Uterus (tissue), 4 donors: ENCODE data around the gene CLDN14. TPM values are rescaled to one million over a fixed set of nuclear protein-coding genes. Genes with fewer than 3 reads are reported as not detected.
"Not testable (repeated sequence)": the region's sequence is repeated elsewhere in the genome, so short reads cannot be mapped to it uniquely, and the experiment has no call there.

Experiments
- DNase-seq, 2 donors: peaks; one replicate each; pipeline ENCODE4 v3.0.0-alpha.2; 2019 to 2020
- H3K27ac ChIP-seq, 2 donors: fragments of 200-600 bp; sonication (generic); 1 replicate in 1 of 2; 2 replicates in 1 of 2; pipeline ENCODE4 v1.5.1; 2016 to 2018
- H3K27me3 ChIP-seq, 2 donors: fragments of 200-600 bp; sonication (generic); one replicate each; pipeline ENCODE4 v1.5.1; 2018 to 2019; ENCODE audit warnings: control low read depth in 1 of 2
- H3K36me3 ChIP-seq, 2 donors: fragments of 200-600 bp; sonication (generic); one replicate each; pipeline ENCODE4 v1.5.1; 2019; ENCODE audit warnings: control low read depth in 1 of 2
- H3K4me1 ChIP-seq, 2 donors: fragments of 200-600 bp; sonication (generic); one replicate each; pipeline ENCODE4 v1.5.1; 2018 to 2019; ENCODE audit warnings: control low read depth in 1 of 2
- H3K4me3 ChIP-seq, 2 donors: fragments of 200-600 bp; sonication (generic); 1 replicate in 1 of 2; 2 replicates in 1 of 2; pipeline ENCODE4 v1.5.1; 2018 to 2019; ENCODE audit warnings: mild to moderate bottlenecking in 1 of 2
- H3K9me3 ChIP-seq, 2 donors: fragments of 200-600 bp; sonication (generic); one replicate each; pipeline ENCODE4 v1.5.1; 2019; ENCODE audit warnings: control low read depth in 1 of 2
- POLR2A ChIP-seq, 2 donors: fragments of 450-650 bp; IDR thresholded peaks; one replicate each; pipeline ENCODE4 v1.6.1; 2016; ENCODE audit warnings: antibody characterized with exemption in 2 of 2, mild to moderate bottlenecking in 1 of 2, moderate library complexity in 1 of 2
- intact Hi-C: fragments of 100-400 bp; cut with DNase I; formaldehyde crosslinking; loops from one replicate; pipeline ENCODE4 v1.15.1; 2023; ENCODE audit warnings: low total_unique reads
- total RNA-seq, 4 donors: library from RNA; depleted of rRNA in 3 of 4; stranded (reverse); fragments of >200 nt in 3 of 4; gene quantifications; one replicate each; pipeline versions ENCODE4 v1.1.0 to v1.2.4, GENCODE V29; 2014 to 2023
- TF ChIP-seq, protein P1 (sequence below), 4 experiments: fragments of 200-600 bp in 2 of 4; fragments of 450-650 bp in 2 of 4; sonication (generic) in 2 of 4; IDR thresholded peaks; one replicate each; pipeline ENCODE4 v1.5.1; 2016 to 2019; ENCODE audit warnings: antibody characterized with exemption in 4 of 4, mild to moderate bottlenecking in 2 of 4, moderate library complexity in 1 of 4
- donor health status: DM: yes; HTN: yes; CAD: no.

Gene CLDN14
- total RNA-seq, 4 donors from 2014 or later: not detected

DNA sequence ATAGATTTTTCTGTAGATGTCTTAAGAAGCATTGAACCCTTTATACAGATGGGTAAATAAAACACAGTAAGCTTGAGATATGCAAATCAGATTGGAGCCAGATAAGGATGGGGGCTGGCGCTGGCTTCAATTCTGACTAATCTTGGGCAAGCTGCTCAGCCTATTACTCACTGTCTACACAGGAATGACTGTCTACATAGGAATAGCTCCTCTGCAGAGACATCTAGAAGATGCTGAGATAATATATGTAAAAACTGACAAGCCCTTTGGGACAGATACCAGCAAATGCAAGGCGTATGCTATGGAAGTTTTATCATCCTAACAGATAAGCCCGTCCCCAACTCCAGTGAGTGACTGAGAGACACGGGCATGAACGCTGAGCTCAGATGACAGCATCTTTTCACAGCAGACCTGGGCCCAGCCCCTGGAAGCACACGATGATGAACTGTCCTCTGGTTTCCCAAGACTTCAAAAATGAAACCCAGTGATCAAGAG lies 1.7 kb downstream of the CLDN14 start:
- H3K4me3 ChIP-seq: no peak overlapping the region
- TF ChIP-seq POLR2A (IDR thresholded peaks at IDR 0.05): no peak
- TF ChIP-seq, protein P1, sequence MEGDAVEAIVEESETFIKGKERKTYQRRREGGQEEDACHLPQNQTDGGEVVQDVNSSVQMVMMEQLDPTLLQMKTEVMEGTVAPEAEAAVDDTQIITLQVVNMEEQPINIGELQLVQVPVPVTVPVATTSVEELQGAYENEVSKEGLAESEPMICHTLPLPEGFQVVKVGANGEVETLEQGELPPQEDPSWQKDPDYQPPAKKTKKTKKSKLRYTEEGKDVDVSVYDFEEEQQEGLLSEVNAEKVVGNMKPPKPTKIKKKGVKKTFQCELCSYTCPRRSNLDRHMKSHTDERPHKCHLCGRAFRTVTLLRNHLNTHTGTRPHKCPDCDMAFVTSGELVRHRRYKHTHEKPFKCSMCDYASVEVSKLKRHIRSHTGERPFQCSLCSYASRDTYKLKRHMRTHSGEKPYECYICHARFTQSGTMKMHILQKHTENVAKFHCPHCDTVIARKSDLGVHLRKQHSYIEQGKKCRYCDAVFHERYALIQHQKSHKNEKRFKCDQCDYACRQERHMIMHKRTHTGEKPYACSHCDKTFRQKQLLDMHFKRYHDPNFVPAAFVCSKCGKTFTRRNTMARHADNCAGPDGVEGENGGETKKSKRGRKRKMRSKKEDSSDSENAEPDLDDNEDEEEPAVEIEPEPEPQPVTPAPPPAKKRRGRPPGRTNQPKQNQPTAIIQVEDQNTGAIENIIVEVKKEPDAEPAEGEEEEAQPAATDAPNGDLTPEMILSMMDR (IDR thresholded peaks at IDR 0.05): no peak
- H3K27me3 ChIP-seq: no peaks in the 10 kb centered on the region
- H3K27ac ChIP-seq: no peak overlapping the region
- H3K4me1 ChIP-seq: no peaks in the 10 kb centered on the region
- intact Hi-C loops: no loop called here
- H3K36me3 ChIP-seq: no peaks in the 10 kb centered on the region
- H3K9me3 ChIP-seq: no peaks in the 10 kb centered on the region
- DNase-seq: no peak

DNA sequence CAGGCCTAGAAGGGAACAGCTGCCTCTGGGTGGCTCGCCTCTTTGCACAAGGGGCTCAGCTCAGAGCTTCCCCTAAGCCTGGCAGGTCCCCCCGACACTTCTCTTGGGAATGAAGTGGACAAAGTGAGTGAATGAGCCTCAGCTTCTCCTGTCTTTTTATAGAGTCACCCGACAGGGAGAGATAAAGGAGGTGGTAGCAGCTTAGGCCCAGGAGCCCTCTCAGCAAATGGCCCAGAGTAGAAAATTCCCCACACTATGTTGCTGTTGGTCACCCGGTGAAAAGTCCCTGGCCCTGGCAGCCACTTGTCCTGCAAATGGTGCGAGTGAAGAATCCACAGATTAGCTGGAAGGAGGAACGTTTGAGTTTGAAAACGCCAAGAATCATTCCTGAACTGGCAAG lies 2.4 kb downstream of the CLDN14 start:
- no peak for TF ChIP-seq POLR2A (IDR thresholded peaks at IDR 0.05)
- TF ChIP-seq, protein P1 (IDR thresholded peaks at IDR 0.05): no peak
- H3K4me3 ChIP-seq: no peak overlapping the region
- H3K27me3 ChIP-seq: no peaks in the 10 kb centered on the region
- DNase-seq: no peak
- no peak overlapping the region for H3K27ac ChIP-seq
- intact Hi-C loops: no loop called here
- no peaks in the 10 kb centered on the region for H3K36me3 ChIP-seq
- no peaks in the 10 kb centered on the region for H3K4me1 ChIP-seq
- H3K9me3 ChIP-seq: no peaks in the 10 kb centered on the region

DNA sequence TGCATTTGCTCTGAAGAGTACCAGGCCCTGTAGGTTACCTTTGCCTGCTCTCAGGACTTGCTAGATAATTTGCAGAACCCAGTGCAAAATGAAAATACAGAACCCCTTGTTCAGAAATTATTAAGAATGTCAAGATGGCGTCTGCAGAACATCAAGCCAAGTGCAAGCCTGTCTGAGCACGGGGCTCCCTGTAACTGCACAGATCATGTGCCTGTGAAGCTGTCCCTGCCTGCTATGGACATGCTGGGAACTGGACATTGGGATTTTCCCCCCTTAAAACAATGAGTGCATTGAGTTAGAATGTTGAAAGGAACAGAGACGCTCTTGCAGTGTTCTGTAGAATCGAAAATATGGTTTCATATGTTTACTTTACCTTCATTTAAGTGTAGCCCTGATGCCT lies 2.9 kb downstream of the CLDN14 start:
- no peak for TF ChIP-seq POLR2A (IDR thresholded peaks at IDR 0.05)
- TF ChIP-seq, protein P1 (IDR thresholded peaks at IDR 0.05): no peak
- DNase-seq: no peak
- Histone ChIP-seq H3K4me3 (no peak overlapping the region), H3K9me3 (no peaks in the 10 kb centered on the region), H3K4me1 (no peaks in the 10 kb centered on the region), H3K36me3 (no peaks in the 10 kb centered on the region), H3K27ac (no peak overlapping the region), H3K27me3 (no peaks in the 10 kb centered on the region)
- intact Hi-C loops: no loop called here

DNA sequence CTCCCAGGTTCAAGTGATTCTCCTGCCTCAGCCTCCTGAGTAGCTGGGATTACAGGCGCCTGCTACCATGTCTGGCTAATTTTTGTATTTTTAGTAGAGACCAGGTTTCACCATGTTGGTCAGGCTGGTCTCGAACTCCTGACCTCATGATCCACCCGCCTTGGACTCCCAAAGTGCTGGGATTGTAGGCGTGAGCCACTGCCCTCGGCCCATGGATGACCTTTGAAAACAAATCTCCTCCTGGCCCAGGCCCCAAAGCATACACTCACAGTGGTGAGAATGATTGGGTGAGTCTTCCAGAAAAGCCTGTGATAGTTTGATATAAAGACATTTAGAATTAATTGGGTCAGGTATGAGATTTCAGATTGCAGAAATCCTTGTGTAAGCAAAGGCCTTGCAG lies 3.4 kb downstream of the CLDN14 start:
- H3K4me1 ChIP-seq, H3K9me3 ChIP-seq, H3K27ac ChIP-seq, DNase-seq, H3K27me3 ChIP-seq, intact Hi-C loops, H3K36me3 ChIP-seq, H3K4me3 ChIP-seq: not testable (repeated sequence)

DNA sequence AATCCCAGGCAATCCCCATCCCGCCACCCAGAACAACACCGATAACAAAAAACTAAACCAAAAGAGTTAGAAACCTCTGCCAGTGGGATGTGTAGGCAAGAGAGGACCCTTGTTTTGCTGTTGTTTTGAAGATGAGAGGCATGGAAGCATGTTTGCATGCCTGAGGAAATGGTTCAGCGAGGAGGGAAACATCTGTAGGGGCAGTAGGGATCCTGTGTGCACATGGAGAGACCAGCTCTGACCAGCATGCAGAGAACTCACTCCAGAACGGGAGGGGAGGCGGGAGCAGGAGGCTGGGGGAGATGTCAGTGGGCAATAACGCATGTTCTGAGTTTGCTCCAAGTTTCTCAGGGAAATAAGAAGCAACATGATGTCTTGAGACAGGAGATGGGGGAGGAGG lies 5.3 kb downstream of the CLDN14 start:
- no peak overlapping the region for H3K4me3 ChIP-seq
- TF ChIP-seq POLR2A (IDR thresholded peaks at IDR 0.05): no peak
- TF ChIP-seq, protein P1 (IDR thresholded peaks at IDR 0.05): no peak
- no peaks in the 10 kb centered on the region for H3K36me3 ChIP-seq
- no peaks in the 10 kb centered on the region for H3K9me3 ChIP-seq
- H3K27me3 ChIP-seq: no peaks in the 10 kb centered on the region
- intact Hi-C loops: no loop called here
- no peaks in the 10 kb centered on the region for H3K4me1 ChIP-seq
- no peak for DNase-seq
- no peak overlapping the region for H3K27ac ChIP-seq

DNA sequence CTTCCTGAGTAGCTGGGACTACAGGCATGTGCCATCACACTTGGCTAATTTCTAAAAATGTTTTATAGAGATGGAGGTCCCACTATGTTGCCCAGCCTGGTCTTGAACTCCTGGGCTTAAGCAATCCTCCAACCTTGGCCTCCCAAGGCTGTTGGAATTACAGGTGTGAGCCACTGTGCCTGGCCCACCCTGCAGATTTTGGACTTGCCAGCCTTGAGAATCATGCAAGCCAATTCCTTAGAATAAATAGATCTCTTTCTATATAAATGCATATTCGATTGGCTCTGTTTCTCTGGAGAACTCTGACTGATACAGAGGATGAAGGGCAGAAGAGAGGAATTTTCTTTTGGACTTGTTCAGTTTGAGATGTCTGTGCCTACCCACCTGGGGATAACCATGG lies 6.7 kb downstream of the CLDN14 start:
- no peak for DNase-seq
- Histone ChIP-seq H3K9me3 (no peaks in the 10 kb centered on the region), H3K4me3 (no peak overlapping the region), H3K4me1 (no peaks in the 10 kb centered on the region), H3K27ac (no peak overlapping the region), H3K27me3 (no peaks in the 10 kb centered on the region), H3K36me3 (no peaks in the 10 kb centered on the region)
- intact Hi-C loops: no loop called here
- no peak for TF ChIP-seq POLR2A (IDR thresholded peaks at IDR 0.05)
- TF ChIP-seq, protein P1 (IDR thresholded peaks at IDR 0.05): no peak
